H1 (cell line): Measurements from ENCODE around the gene EIF4EBP2. TPM values are rescaled to one million over a fixed set of nuclear protein-coding genes. Genes with fewer than 3 reads are reported as not detected.

Experiments
- CTCF ChIA-PET: fragments of 300-600 bp; sonication (Branson Sonifier 250); formaldehyde crosslinking; loops from one replicate; lab custom pipeline; 2021; ENCODE audit not compliant: partially characterized antibody; lab: Charles Lee
- POLR2A ChIA-PET: fragments of 300-600 bp; sonication (Branson Sonifier 250); formaldehyde crosslinking; loops from one replicate; lab custom pipeline; 2021; ENCODE audit warnings: inconsistent platforms; ENCODE audit not compliant: partially characterized antibody; lab: Charles Lee
- DNase-seq, 2 experiments: peaks; one replicate each; pipeline versions ENCODE4 v3.0.0 to v3.0.0-alpha.2; 2010 to 2022; ENCODE audit warnings: low spot score in 2 of 2, low read depth in 1 of 2, mixed read lengths in 1 of 2
- FAIRE-seq: peaks from 2 replicates; lab custom pipeline; 2011; peaks lifted over from hg19 to GRCh38; lab: Jason Lieb, UNC
- H2AFZ ChIP-seq: 2 replicates; pipeline ENCODE4 v1.8.1; 2012; ENCODE audit warnings: low read length, inconsistent platforms
- H2AK5ac ChIP-seq: 2 replicates; pipeline ENCODE4 v1.6.1; 2013; ENCODE audit warnings: low read depth, low read length
- H2BK120ac ChIP-seq: replicated peaks from 2 replicates; pipeline ENCODE3; 2013; ENCODE audit warnings: low read depth, low read length, inconsistent platforms
- H2BK12ac ChIP-seq: 2 replicates; pipeline ENCODE4 v1.6.1; 2013; ENCODE audit warnings: low read depth, low read length
- H2BK15ac ChIP-seq: 2 replicates; pipeline ENCODE4 v1.6.1; 2013; ENCODE audit warnings: low read length
- H2BK20ac ChIP-seq: 2 replicates; pipeline ENCODE4 v1.6.1; 2013; ENCODE audit warnings: low read length
- H2BK5ac ChIP-seq: 2 replicates; pipeline ENCODE4 v1.6.1; 2013; ENCODE audit warnings: low read depth, low read length
- H3K14ac ChIP-seq: 2 replicates; pipeline ENCODE4 v1.6.1; 2013; ENCODE audit warnings: inconsistent platforms; ENCODE audit not compliant: insufficient read length
- H3K18ac ChIP-seq: 2 replicates; pipeline ENCODE4 v1.6.1; 2013; ENCODE audit warnings: low read length; ENCODE audit errors: extremely low read depth
- H3K23ac ChIP-seq: 2 replicates; pipeline ENCODE4 v1.6.1; 2013; ENCODE audit warnings: inconsistent platforms; ENCODE audit not compliant: insufficient read length
- H3K23me2 ChIP-seq: 2 replicates; pipeline ENCODE4 v1.6.1; 2013; ENCODE audit warnings: low read depth, low read length
- H3K27ac ChIP-seq: 2 replicates; pipeline ENCODE4 v1.6.1; 2011; ENCODE audit warnings: low read depth, low read length, inconsistent platforms
- H3K27me3 ChIP-seq, 4 experiments: replicated peaks in 1 of 4; 1 replicate in 1 of 4; 2 replicates in 3 of 4; pipeline versions ENCODE4 v1.6.1 to v1.8.1; 2011 to 2013; ENCODE audit warnings: low read length in 3 of 4, mild to moderate bottlenecking in 3 of 4, inconsistent platforms in 2 of 4, mixed read lengths in 2 of 4, moderate library complexity in 1 of 4; ENCODE audit not compliant: control insufficient read depth in 3 of 4, insufficient read depth in 3 of 4; ENCODE audit errors: extremely low read depth in 1 of 4
- H3K36me3 ChIP-seq, 4 experiments: 2 replicates each; pipeline versions ENCODE4 v1.6.1 to v1.8.1; 2011 to 2013; ENCODE audit warnings: mild to moderate bottlenecking in 4 of 4, low read length in 3 of 4, moderate library complexity in 2 of 4, control low read depth in 1 of 4, inconsistent platforms in 1 of 4; ENCODE audit not compliant: insufficient read depth in 4 of 4, control insufficient read depth in 2 of 4
- H3K4ac ChIP-seq: replicated peaks from 2 replicates; pipeline ENCODE3; 2013; ENCODE audit warnings: low read length, low read depth, mixed read lengths, inconsistent platforms; ENCODE audit not compliant: insufficient read length
- H3K4me1 ChIP-seq, 4 experiments: replicated peaks in 1 of 4; 1 replicate in 1 of 4; 2 replicates in 3 of 4; pipeline versions ENCODE4 v1.6.1 to v1.8.1; 2011 to 2013; ENCODE audit warnings: low read length in 3 of 4, inconsistent platforms in 2 of 4, mixed read lengths in 1 of 4; ENCODE audit not compliant: insufficient read depth in 4 of 4, control insufficient read depth in 3 of 4
- H3K4me2 ChIP-seq, 2 experiments: 2 replicates each; pipeline versions ENCODE4 v1.6.1 to v1.8.1; 2011 to 2013; ENCODE audit warnings: low read depth in 2 of 2, low read length in 2 of 2, control low read depth in 1 of 2, inconsistent platforms in 1 of 2, mild to moderate bottlenecking in 1 of 2; ENCODE audit not compliant: insufficient read depth in 1 of 2
- H3K4me3 ChIP-seq, 4 experiments: fragments of 200-600, 300-600 bp in 1 of 4; sonication (generic), shearing (Covaris generic), sonication (Bioruptor Twin) in 1 of 4; 2 replicates each; pipeline versions ENCODE4 v1.5.1 to v1.8.1; 2011 to 2016; ENCODE audit warnings: low read length in 4 of 4, low read depth in 3 of 4, control low read depth in 2 of 4, inconsistent platforms in 2 of 4, mild to moderate bottlenecking in 2 of 4, mixed read lengths in 1 of 4, moderate library complexity in 1 of 4; ENCODE audit not compliant: insufficient read depth in 2 of 4; ENCODE audit errors: extremely low read depth in 1 of 4
- H3K56ac ChIP-seq: replicated peaks from 2 replicates; pipeline ENCODE3; 2013; ENCODE audit warnings: low read depth, mild to moderate bottlenecking, mixed read lengths, low read length, inconsistent platforms; ENCODE audit not compliant: insufficient read length
- H3K79me1 ChIP-seq: 2 replicates; pipeline ENCODE4 v1.6.1; 2013; ENCODE audit warnings: low read depth, low read length, control low read depth
- H3K79me2 ChIP-seq, 2 experiments: 2 replicates each; pipeline versions ENCODE4 v1.6.1 to v1.8.1; 2012 to 2013; ENCODE audit warnings: low read length in 2 of 2, mild to moderate bottlenecking in 2 of 2, inconsistent platforms in 1 of 2; ENCODE audit not compliant: insufficient read depth in 2 of 2, control insufficient read depth in 1 of 2
- H3K9ac ChIP-seq, 4 experiments: replicated peaks in 1 of 4; 1 replicate in 1 of 4; 2 replicates in 3 of 4; pipeline versions ENCODE4 v1.6.1 to v1.8.1; 2011 to 2013; ENCODE audit warnings: low read depth in 3 of 4, low read length in 3 of 4, control low read depth in 2 of 4, mild to moderate bottlenecking in 2 of 4, moderate library complexity in 2 of 4, inconsistent platforms in 1 of 4; ENCODE audit errors: extremely low read depth in 1 of 4
- H3K9me3 ChIP-seq, 2 experiments: 2 replicates each; pipeline versions ENCODE4 v1.6.1 to v1.8.1; 2012 to 2013; ENCODE audit warnings: mild to moderate bottlenecking in 2 of 2, moderate library complexity in 2 of 2, control low read depth in 1 of 2, inconsistent platforms in 1 of 2, low read depth in 1 of 2, low read length in 1 of 2, mixed read lengths in 1 of 2; ENCODE audit not compliant: insufficient read depth in 2 of 2
- H4K20me1 ChIP-seq, 2 experiments: replicated peaks in 1 of 2; 2 replicates each; pipeline versions ENCODE3 to v1.8.1; 2011 to 2013; ENCODE audit warnings: inconsistent platforms in 2 of 2, low read length in 2 of 2, mild to moderate bottlenecking in 1 of 2; ENCODE audit not compliant: insufficient read depth in 2 of 2, control insufficient read depth in 1 of 2
- H4K5ac ChIP-seq: 2 replicates; pipeline ENCODE4 v1.6.1; 2013; ENCODE audit warnings: low read length, low read depth, mixed read lengths, inconsistent platforms; ENCODE audit not compliant: insufficient read length
- H4K8ac ChIP-seq: 2 replicates; pipeline ENCODE4 v1.8.0; 2013; ENCODE audit warnings: mild to moderate bottlenecking, moderate library complexity, low read length, inconsistent platforms; ENCODE audit not compliant: insufficient read depth; ENCODE audit errors: extremely low read depth
- H4K91ac ChIP-seq: replicated peaks from 2 replicates; pipeline ENCODE3; 2013; ENCODE audit warnings: low read length, mixed read lengths, inconsistent platforms; ENCODE audit not compliant: insufficient read length
- BCL11A ChIP-seq, 2 experiments: IDR thresholded peaks; one replicate each; pipeline ENCODE4 v1.6.1; 2011; ENCODE audit warnings: low read depth in 2 of 2, low read length in 2 of 2, mild to moderate bottlenecking in 2 of 2
- KDM4A ChIP-seq: IDR thresholded peaks from one replicate; pipeline ENCODE4 v1.7.1; 2012; ENCODE audit warnings: low read depth, mild to moderate bottlenecking, moderate library complexity, low read length, inconsistent platforms; ENCODE audit not compliant: severe bottlenecking
- KDM5A ChIP-seq: fragments of 200-600 bp; IDR thresholded peaks from 2 replicates; pipeline ENCODE4 v1.7.1; 2012; ENCODE audit warnings: mild to moderate bottlenecking, low read length, inconsistent platforms, mixed read lengths
- MAX ChIP-seq: IDR thresholded peaks from 2 replicates; pipeline ENCODE4 v1.6.1; 2012; ENCODE audit warnings: inconsistent platforms
- PHF8 ChIP-seq: fragments of 200-600 bp; sonication (generic); conservative IDR thresholded peaks from 2 replicates; pipeline ENCODE4 v1.7.1; 2012; ENCODE audit warnings: low read depth, mild to moderate bottlenecking, inconsistent platforms, low read length, moderate library complexity
- SAP30 ChIP-seq: fragments of 300-600 bp; sonication (generic); IDR thresholded peaks from 2 replicates; pipeline ENCODE4 v1.7.1; 2012; ENCODE audit warnings: low read length, moderate library complexity, mild to moderate bottlenecking, inconsistent platforms; ENCODE audit not compliant: insufficient read depth, insufficient replicate concordance
- SP4 ChIP-seq: IDR thresholded peaks from 2 replicates; pipeline ENCODE4 v1.6.1; 2012; ENCODE audit warnings: low read length, inconsistent platforms
- SRF ChIP-seq: IDR thresholded peaks from 2 replicates; pipeline ENCODE4 v1.6.1; 2011; ENCODE audit warnings: mild to moderate bottlenecking, low read depth, low read length, moderate library complexity
- SUZ12 ChIP-seq: fragments of 200-600 bp; sonication (generic); IDR thresholded peaks from 2 replicates; pipeline ENCODE4 v1.6.1; 2012; ENCODE audit warnings: mild to moderate bottlenecking, inconsistent platforms, low read length, moderate library complexity, mixed read lengths
- TAF1 ChIP-seq: IDR thresholded peaks from 2 replicates; pipeline ENCODE4 v1.6.1; 2011; ENCODE audit warnings: mild to moderate bottlenecking, low read depth, low read length
- ZNF274 ChIP-seq: IDR thresholded peaks from 2 replicates; pipeline ENCODE4 v1.7.0; 2012; ENCODE audit warnings: low read length, borderline replicate concordance; ENCODE audit errors: extremely low read depth
- WGBS, 2 experiments: shearing (Covaris generic) in 1 of 2; methylation state at CpG; one replicate each; pipeline versions ENCODE4 v1.1.6 to v1.1.7; 2013 to 2015; ENCODE audit warnings: low lambda C conversion rate in 2 of 2, mixed read lengths in 2 of 2, inconsistent platforms in 1 of 2, low coverage in 1 of 2, missing lambda C conversion rate in 1 of 2; ENCODE audit not compliant: insufficient replicate concordance in 2 of 2, insufficient coverage in 1 of 2, insufficient read length in 1 of 2; ENCODE audit errors: extremely low coverage in 1 of 2, missing lambda C conversion rate in 1 of 2; 5-methylcytosine and 5-hydroxymethylcytosine counted together
- polyA plus RNA-seq, 7 experiments: library from polyadenylated mRNA; depleted of rRNA in 3 of 7; stranded (reverse) in 5 of 7; unstranded in 2 of 7; fragments of >200 nt in 5 of 7; fragments of 200-250 nt in 2 of 7; gene quantifications; 1 replicate in 5 of 7; 2 replicates in 1 of 7; 4 replicates in 1 of 7; pipeline versions ENCODE4 v1.2.1 to v1.2.3, GENCODE V29; 2011 to 2013; ENCODE audit warnings: missing spikeins in 2 of 7, mixed read lengths in 2 of 7
- total RNA-seq: library from RNA; stranded (reverse); fragmentation: NEBNext Ultra II Directional; extraction: Animal tissue kit (Norgen Biotek cat#: 25700); gene quantifications from 2 replicates; pipeline ENCODE4 v1.2.1, GENCODE V29; 2021
- TF ChIP-seq, protein P1 (sequence below): IDR thresholded peaks from 2 replicates; pipeline ENCODE4 v1.6.1; 2011; ENCODE audit warnings: low read length, improper control_type of control experiment

Gene EIF4EBP2
- total and polyA plus RNA-seq, 2 of the 8 experiments (the other 6 are each of a cell fraction or from before 2014, with no cell fraction given) = 55.3 to 144 TPM

DNA sequence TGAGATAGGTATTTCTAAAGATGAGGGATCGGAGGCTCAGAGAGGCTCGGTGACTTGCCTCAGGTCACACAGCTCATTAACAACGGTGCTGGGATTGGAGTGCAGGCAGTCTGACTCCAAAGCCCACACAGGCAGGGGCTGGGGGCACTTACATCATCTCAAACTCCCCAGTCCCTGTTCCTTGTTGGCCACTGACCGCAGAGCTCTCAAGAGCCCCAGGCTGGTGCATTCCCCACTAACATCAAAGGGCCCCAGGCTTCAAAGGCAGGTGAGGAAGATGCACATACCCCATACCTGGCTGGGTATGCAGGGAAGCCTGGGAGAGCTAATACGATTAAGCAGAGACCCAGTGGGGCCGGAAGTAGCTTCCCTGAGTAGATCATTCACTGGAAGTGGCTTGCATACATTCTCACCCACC lies 51.3 kb downstream of the EIF4EBP2 start:
- Histone ChIP-seq H3K4me2 (peak overlapping the region; percentile 49 to 62), H3K27ac (no peak overlapping the region), H2BK5ac (peak overlapping the region; percentile 38; the same call in 1 of the 2 replicates), H2BK20ac (no peak overlapping the region), H3K56ac (no peak overlapping the region), H2BK120ac (no peak overlapping the region), H3K4me3 (no peak overlapping the region), H2AFZ (no peak overlapping the region), H3K4ac (no peak overlapping the region), H3K9me3 (no peaks in the 10 kb centered on the region), H3K23ac (no peak overlapping the region), H3K18ac (no peak overlapping the region), H3K23me2 (peaks cover 12% of the 10 kb centered on the region; the same call in 1 of the 2 replicates), H2BK15ac (no peak overlapping the region), H3K9ac (no peak overlapping the region), H3K36me3 (no peaks in the 10 kb centered on the region; a peak in 1 of 8 replicates), H2BK12ac (peak overlapping the region; percentile 41; the same call in 1 of the 2 replicates), H4K20me1 (no peaks in the 10 kb centered on the region), H3K4me1 (peaks cover 15 to 45% (median 29%) of the 10 kb centered on the region in 4 experiments), H4K5ac (no peak overlapping the region), H4K8ac (no peak overlapping the region), H3K27me3 (peaks cover 21 to 49% (median 44%) of the 10 kb centered on the region in 4 experiments), H3K14ac (no peak overlapping the region), H3K79me1 (no peaks in the 10 kb centered on the region), H4K91ac (no peak overlapping the region), H2AK5ac (no peak overlapping the region), H3K79me2 (no peaks in the 10 kb centered on the region)
- FAIRE-seq (peak; percentile 98), DNase-seq (peak; percentile 78 to 86)
- CTCF ChIA-PET = interaction anchor here (0.6 to 43.0 kb wide), 18 partner anchors 9 to 360 kb away, joined by 3 to 908 read pairs (median 4); no protein-coding TSS in a partner anchor
- POLR2A ChIA-PET = interaction anchor here (0.6 to 3.8 kb wide), 8 partner anchors 9 to 39 kb away, joined by 3 to 28 read pairs (median 4); partner anchors contain the start of gene NODAL
- WGBS, 2 experiments = 12% methylated on average over 6 of the region's 6 CpGs; no CpG with 5 or more reads in 1 of the 2 experiments
- TF ChIP-seq SUZ12 (no peak), BCL11A (IDR thresholded peaks at IDR 0.05; ENCODE audit: low read depth in 2 of 2, low read length in 2 of 2) (no peak), SRF (no peak), SP4 (no peak), KDM5A (no peak), SAP30 (no peak), PHF8 (no peak), KDM4A (no peak), MAX (0 out of 2 replicates have a peak, but pooled peaks have one; percentile 14), ZNF274 (no peak), TAF1 (no peak)
- TF ChIP-seq, protein P1, sequence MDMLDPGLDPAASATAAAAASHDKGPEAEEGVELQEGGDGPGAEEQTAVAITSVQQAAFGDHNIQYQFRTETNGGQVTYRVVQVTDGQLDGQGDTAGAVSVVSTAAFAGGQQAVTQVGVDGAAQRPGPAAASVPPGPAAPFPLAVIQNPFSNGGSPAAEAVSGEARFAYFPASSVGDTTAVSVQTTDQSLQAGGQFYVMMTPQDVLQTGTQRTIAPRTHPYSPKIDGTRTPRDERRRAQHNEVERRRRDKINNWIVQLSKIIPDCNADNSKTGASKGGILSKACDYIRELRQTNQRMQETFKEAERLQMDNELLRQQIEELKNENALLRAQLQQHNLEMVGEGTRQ = no peak
